ENCODE results near the gene FDX1. TPM values are rescaled to one million over a fixed set of nuclear protein-coding genes. Genes with fewer than 3 reads are reported as not detected.
"Not testable (repeated sequence)": the region's sequence is repeated elsewhere in the genome, so short reads cannot be mapped to it uniquely, and the experiment has no call there.

Gene FDX1
- total RNA-seq (2014; rRNA removed; shearing (Covaris generic)), result 11.5 and 14.0 TPM in 2 replicates

- peak; percentile 90 for DNase-seq
- Histone ChIP-seq H3K4me3 (ENCODE audit: insufficient read depth, low read depth, low read length) (peak within 1 kb of the TSS; percentile 76), H3K36me3 (replicated peaks; ENCODE audit: control insufficient read depth, insufficient read depth, low read length) (no peaks in the 10 kb centered on the region), H3K27me3 (ENCODE audit: control insufficient read depth, insufficient read depth, low read length) (peaks cover 2% of the 10 kb centered on the region; the same call in 1 of the 2 replicates)
Measured at GRCh38 chr11:110429731-110430266, at the start of gene FDX1. FDX1 (plus strand) TSS chr11:110429948; CDS start chr11:110430121, 173 bp downstream.

- Histone ChIP-seq H3K36me3 (replicated peaks; ENCODE audit: control insufficient read depth, insufficient read depth, low read length) (no peaks in the 10 kb centered on the region), H3K27me3 (ENCODE audit: control insufficient read depth, insufficient read depth, low read length) (no peaks in the 10 kb centered on the region), H3K4me3 (ENCODE audit: insufficient read depth, low read depth, low read length) (no peak overlapping the region)
- DNase-seq, result no peak
Measured at GRCh38 chr11:110380836-110381622, 48.7 kb upstream of the FDX1 start.

GRCh38 chr11:110388231-110388630 lies 41.5 kb upstream of the FDX1 start:
- H3K4me3 ChIP-seq (ENCODE audit: insufficient read depth, low read depth, low read length); H3K27me3 ChIP-seq (ENCODE audit: control insufficient read depth, insufficient read depth, low read length); H3K36me3 ChIP-seq (replicated peaks; ENCODE audit: control insufficient read depth, insufficient read depth, low read length); DNase-seq: not testable (repeated sequence)

GRCh38 chr11:110389965-110390364 lies 39.8 kb upstream of the FDX1 start:
- no peak for DNase-seq
- Histone ChIP-seq H3K27me3 (ENCODE audit: control insufficient read depth, insufficient read depth, low read length) (no peaks in the 10 kb centered on the region), H3K36me3 (replicated peaks; ENCODE audit: control insufficient read depth, insufficient read depth, low read length) (no peaks in the 10 kb centered on the region), H3K4me3 (ENCODE audit: insufficient read depth, low read depth, low read length) (no peak overlapping the region)

- no peaks in the 10 kb centered on the region for H3K36me3 ChIP-seq (replicated peaks; ENCODE audit: control insufficient read depth, insufficient read depth, low read length)
- DNase-seq, result no peak
- H3K4me3 ChIP-seq (ENCODE audit: insufficient read depth, low read depth, low read length), result no peak overlapping the region
- H3K27me3 ChIP-seq (ENCODE audit: control insufficient read depth, insufficient read depth, low read length), result no peaks in the 10 kb centered on the region
Measured at GRCh38 chr11:110392056-110392455, 37.7 kb upstream of the FDX1 start.

- H3K4me3 ChIP-seq (ENCODE audit: insufficient read depth, low read depth, low read length); H3K27me3 ChIP-seq (ENCODE audit: control insufficient read depth, insufficient read depth, low read length); H3K36me3 ChIP-seq (replicated peaks; ENCODE audit: control insufficient read depth, insufficient read depth, low read length); DNase-seq: not testable (repeated sequence)
Measured at GRCh38 chr11:110397668-110398286, 32.0 kb upstream of the FDX1 start.

GRCh38 chr11:110403585-110403984 lies 26.2 kb upstream of the FDX1 start:
- H3K4me3 ChIP-seq (ENCODE audit: insufficient read depth, low read depth, low read length); H3K27me3 ChIP-seq (ENCODE audit: control insufficient read depth, insufficient read depth, low read length); H3K36me3 ChIP-seq (replicated peaks; ENCODE audit: control insufficient read depth, insufficient read depth, low read length); DNase-seq: not testable (repeated sequence)

GRCh38 chr11:110405636-110406035 lies 24.1 kb upstream of the FDX1 start:
- H3K4me3 ChIP-seq (ENCODE audit: insufficient read depth, low read depth, low read length); H3K36me3 ChIP-seq (replicated peaks; ENCODE audit: control insufficient read depth, insufficient read depth, low read length); H3K27me3 ChIP-seq (ENCODE audit: control insufficient read depth, insufficient read depth, low read length); DNase-seq: not testable (repeated sequence)

- H3K27me3 ChIP-seq (ENCODE audit: control insufficient read depth, insufficient read depth, low read length), result no peaks in the 10 kb centered on the region
- no peaks in the 10 kb centered on the region for H3K36me3 ChIP-seq (replicated peaks; ENCODE audit: control insufficient read depth, insufficient read depth, low read length)
- no peak overlapping the region for H3K4me3 ChIP-seq (ENCODE audit: insufficient read depth, low read depth, low read length)
- no peak for DNase-seq
Measured at GRCh38 chr11:110407315-110407714, 22.4 kb upstream of the FDX1 start.

GRCh38 chr11:110409174-110409573 lies 20.6 kb upstream of the FDX1 start:
- Histone ChIP-seq H3K4me3 (ENCODE audit: insufficient read depth, low read depth, low read length) (no peak overlapping the region), H3K27me3 (ENCODE audit: control insufficient read depth, insufficient read depth, low read length) (no peaks in the 10 kb centered on the region), H3K36me3 (replicated peaks; ENCODE audit: control insufficient read depth, insufficient read depth, low read length) (no peaks in the 10 kb centered on the region)
- no peak for DNase-seq

- DNase-seq, result no peak
- Histone ChIP-seq H3K36me3 (replicated peaks; ENCODE audit: control insufficient read depth, insufficient read depth, low read length) (no peaks in the 10 kb centered on the region), H3K27me3 (ENCODE audit: control insufficient read depth, insufficient read depth, low read length) (no peaks in the 10 kb centered on the region), H3K4me3 (ENCODE audit: insufficient read depth, low read depth, low read length) (no peak overlapping the region)
Measured at GRCh38 chr11:110410651-110411050, 19.1 kb upstream of the FDX1 start.

GRCh38 chr11:110415081-110415480 lies 14.7 kb upstream of the FDX1 start:
- H3K27me3 ChIP-seq (ENCODE audit: control insufficient read depth, insufficient read depth, low read length), result no peaks in the 10 kb centered on the region
- no peak for DNase-seq
- H3K36me3 ChIP-seq (replicated peaks; ENCODE audit: control insufficient read depth, insufficient read depth, low read length), result no peaks in the 10 kb centered on the region
- H3K4me3 ChIP-seq (ENCODE audit: insufficient read depth, low read depth, low read length), result no peak overlapping the region

- H3K27me3 ChIP-seq (ENCODE audit: control insufficient read depth, insufficient read depth, low read length); DNase-seq; H3K36me3 ChIP-seq (replicated peaks; ENCODE audit: control insufficient read depth, insufficient read depth, low read length); H3K4me3 ChIP-seq (ENCODE audit: insufficient read depth, low read depth, low read length): not testable (repeated sequence)
Measured at GRCh38 chr11:110421658-110422057, 8.1 kb upstream of the FDX1 start.

- no peak overlapping the region for H3K4me3 ChIP-seq (ENCODE audit: insufficient read depth, low read depth, low read length)
- no peak for DNase-seq
- no peaks in the 10 kb centered on the region for H3K27me3 ChIP-seq (ENCODE audit: control insufficient read depth, insufficient read depth, low read length)
- H3K36me3 ChIP-seq (replicated peaks; ENCODE audit: control insufficient read depth, insufficient read depth, low read length), result no peaks in the 10 kb centered on the region
Measured at GRCh38 chr11:110422306-110422905, 7.3 kb upstream of the FDX1 start.

Measured in H7 (cell line).